DMS79 treated with DMSO at 0.1 percent for 48 hours (cell line): ENCODE measurements around the gene PIMREG.

Experiments used
- DNase-seq: peaks from one replicate; lab custom pipeline; 2025; lab: John Stamatoyannopoulos, UW

The PIMREG gene

DNA sequence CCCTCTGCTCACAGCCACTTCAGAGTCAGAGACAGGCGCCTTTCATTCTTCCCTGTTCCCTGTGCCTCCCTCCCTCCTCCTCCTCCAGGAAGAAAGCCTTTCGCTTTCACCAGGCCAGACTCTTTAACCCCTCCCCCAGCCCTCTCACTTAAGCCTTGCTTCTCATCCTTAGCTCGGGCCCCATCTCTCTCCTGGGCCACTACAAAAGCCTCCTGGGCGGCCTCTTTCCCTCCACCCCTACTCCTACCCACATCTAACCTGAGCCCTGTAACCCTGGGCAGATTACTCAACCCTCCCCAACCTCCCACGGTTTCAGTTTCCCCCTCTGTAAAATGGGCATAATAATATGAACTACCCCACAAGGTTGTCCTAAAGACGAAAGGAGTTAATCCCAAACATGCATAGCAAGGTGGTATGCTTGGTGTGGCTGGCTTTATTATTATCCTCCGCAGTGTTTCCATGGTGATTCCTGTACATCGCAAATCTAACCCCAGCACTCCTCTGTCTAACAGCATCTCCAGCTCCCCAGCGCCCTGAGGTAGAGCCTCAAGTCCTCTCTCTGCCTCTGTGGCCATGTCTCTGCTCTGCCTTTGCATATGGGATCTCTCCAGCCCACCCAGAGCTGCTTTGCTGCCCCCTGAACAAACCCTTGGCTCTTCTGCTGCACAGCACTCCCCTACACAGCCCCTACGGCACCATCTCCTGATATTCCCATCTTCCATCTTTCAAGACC, 17.7 kb downstream of the PIMREG start:
- DNase-seq: no peak

DNA sequence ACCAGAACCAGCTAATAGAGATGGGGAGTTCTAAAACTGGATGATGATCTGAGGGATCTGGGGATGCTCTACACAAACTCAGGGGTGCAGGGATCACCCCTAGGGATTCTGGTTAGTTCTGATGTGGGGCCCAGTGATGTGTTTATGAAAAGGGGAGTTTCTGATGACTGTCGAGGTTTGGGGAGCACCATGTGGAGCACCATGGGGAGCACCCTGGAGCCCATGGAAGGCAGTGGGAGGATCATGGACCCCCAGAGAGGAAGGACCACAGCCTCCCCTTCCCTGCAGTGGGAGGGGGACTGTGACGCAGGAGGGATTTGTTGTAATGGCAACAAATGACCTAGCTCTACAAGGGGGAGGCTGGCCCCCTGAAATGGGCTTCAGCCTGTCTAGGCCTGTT, 18.4 kb downstream of the PIMREG start:
- DNase-seq: no peak

DNA sequence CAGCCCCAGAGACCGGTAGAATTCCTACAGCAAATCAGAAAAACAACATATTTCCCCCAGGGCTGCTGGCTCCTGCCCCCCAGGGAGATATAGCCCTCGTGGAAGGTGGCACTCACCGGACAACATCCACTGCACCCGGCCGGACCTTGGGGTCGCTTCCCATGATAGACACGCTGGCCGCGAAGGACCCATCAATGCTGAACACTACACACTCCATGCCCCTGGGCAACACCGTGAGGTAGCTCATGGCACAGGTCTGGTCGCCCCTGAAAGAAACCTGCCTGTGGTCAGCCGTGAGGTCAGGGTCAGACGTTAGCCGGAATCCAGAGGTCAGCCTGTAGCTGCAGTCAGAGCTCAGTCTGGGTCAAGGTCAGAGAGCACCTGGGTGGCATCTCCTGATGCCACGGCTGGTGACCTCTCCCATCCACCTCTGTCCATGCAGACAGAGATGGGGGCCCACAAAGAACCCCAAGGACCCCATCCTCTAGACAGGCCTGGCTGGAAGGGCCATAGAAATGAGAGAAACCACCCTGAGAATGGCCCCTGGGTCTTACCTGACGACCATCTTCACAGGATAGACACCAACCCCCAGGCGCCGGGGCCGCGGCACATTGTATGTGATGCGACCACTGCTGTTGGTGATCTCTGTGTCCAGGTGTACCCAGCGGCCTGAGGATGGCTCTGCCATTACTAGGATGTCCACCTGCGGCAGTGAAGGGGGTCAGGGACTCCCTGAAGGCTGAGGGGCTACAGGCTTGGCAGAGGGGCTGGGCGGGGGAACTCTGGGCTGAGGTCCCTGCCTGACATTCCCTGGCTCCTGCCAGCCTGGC, 19.6 kb downstream of the PIMREG start:
- no peak for DNase-seq

DNA sequence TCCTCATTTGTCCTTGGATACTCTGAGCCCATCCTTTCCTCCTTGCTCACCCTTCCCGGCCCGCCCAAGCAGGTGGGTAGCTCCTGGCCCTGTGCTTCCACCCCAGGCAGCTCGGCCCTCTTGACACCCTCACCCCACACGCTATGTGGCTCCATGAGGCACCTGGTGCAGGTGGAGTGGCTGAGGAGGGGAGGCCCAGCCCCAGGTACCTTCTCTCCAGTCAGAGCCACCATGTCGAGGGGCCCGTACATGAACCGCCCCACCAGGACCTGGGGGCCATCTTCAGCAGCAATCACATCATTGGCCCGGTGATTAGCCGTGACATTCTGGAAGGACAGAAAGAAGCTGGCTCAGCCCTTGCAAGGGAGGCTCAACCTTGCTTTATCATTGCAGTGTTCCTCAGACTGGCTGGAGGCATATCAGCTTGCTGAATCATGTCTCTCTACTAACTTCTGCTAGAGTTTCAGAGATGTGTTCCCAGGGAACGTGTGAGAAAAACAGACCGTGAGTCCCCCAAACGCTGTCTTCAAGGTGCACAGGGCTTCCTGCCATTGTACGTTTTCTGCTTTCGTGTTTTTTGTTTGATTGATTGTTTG, 20.3 kb downstream of the PIMREG start:
- DNase-seq: no peak

DNA sequence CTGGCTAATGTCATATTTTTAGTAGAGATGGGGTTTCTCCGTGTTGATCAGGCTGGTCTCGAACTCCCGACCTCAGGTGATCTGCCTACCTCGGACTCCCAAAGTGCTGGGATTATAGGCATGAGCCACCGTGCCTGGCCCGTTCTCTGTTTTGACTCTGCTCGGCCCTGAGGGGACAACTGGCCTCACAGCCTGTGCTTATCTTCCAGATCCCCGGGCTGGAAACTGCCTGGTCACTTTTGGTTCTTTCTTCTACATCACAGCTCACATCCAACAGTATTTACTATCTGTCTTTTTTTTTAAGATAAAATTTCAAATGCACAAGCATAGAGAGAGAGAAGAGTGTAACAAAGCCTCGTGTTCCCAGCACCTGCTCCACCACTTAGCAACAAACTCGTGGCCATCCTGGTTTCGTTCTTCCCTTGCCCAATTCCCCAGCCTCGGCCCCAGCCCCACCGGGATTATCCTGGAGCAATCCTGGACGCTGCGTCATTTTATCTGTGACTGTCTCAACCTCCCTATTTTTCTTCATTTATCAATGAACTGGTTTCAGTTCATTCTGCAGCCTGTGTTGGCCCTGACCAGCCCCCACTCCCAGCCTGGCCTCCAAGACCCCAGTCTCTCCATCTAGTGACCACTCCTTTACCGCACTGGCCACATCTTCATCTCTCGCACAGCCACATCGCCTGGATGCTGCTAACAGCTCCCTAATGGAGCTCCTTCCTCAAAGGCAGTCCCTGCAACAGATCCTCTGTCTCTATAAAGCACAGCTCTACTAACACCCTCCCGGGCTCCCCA, 21.1 kb downstream of the PIMREG start:
- DNase-seq: no peak

DNA sequence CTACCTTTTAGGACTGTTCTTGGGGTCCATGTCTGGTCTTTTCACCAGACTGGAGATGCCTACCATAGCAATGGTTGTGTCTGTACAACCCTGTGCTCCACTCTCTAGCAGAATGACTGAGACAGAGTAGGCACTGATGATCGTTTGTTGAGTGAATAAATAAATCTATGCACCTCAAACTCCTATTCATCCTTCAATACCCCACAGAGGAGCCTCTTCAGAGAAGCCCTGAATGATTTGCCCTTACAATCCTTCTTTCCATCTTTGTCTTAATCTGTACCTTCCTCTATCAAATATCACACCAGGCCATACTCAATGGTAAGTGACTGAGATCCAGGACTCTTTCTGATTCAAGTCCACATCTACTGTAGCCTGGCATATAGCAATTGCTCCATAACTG, 23.3 kb downstream of the PIMREG start:
- no peak for DNase-seq

DNA sequence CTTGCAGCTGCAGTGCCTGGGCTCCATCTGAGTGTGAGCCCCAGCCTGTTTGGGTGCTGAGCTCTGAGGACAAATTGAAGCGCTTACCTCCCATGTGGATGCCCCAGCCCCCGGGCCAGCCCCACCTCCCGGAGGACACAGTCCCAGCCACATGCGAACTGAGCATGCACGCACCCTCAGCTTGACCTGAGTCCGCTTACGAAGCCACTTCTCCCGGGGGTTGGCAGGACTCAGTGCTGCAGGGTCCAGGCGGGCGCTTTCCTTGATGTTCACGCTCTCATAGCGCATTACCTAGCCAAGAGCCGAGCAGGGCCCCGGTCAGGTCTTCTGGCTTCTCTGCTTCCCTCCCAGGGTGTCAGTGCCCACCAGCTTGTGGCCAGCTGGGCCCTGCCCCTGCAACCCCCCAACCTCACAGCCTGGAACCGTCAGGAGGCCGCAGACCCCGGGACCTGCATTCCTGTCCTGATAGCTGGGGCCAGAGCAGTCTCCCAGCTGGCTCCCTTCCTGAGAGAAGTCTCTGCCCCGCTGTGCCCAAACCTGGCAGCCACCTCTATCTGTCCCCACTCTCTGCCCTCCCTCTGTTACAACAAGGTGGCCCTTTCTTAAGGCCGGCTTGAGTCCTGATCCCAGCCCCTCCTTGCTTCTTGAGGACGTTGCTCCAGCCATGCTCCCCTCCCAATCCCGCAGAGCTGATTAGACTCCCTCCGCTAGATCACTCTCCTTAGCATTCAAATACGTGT, 24.0 kb downstream of the PIMREG start:
- DNase-seq: no peak

DNA sequence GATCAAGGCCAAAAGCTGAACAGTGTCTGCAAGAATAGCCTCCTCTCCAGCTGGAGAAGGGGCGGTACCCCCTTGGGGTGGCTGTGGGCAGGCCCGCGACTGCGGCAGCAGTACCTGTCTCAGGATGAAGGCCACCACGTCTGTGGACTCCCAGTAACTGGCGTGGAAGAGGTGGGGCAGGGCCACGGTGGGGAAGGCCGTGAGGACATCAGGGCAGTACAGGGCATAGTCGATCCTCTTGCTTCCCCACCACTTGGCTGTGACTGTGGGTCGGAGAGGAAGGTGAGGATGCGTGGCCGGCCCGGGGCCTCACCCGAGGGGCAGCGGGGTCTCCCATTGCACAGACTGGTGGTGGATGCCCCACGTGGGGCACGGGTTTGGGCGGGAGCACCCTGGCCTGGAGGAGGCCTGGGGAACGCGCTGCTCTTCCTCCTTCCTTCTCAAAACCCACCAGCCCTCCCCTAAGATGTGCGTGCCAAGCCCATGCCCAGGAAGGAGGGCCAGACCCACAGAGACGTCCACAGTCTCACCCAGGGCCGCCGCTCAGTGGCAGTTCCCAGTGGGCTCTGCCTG, 26.0 kb downstream of the PIMREG start:
- no peak for DNase-seq

DNA sequence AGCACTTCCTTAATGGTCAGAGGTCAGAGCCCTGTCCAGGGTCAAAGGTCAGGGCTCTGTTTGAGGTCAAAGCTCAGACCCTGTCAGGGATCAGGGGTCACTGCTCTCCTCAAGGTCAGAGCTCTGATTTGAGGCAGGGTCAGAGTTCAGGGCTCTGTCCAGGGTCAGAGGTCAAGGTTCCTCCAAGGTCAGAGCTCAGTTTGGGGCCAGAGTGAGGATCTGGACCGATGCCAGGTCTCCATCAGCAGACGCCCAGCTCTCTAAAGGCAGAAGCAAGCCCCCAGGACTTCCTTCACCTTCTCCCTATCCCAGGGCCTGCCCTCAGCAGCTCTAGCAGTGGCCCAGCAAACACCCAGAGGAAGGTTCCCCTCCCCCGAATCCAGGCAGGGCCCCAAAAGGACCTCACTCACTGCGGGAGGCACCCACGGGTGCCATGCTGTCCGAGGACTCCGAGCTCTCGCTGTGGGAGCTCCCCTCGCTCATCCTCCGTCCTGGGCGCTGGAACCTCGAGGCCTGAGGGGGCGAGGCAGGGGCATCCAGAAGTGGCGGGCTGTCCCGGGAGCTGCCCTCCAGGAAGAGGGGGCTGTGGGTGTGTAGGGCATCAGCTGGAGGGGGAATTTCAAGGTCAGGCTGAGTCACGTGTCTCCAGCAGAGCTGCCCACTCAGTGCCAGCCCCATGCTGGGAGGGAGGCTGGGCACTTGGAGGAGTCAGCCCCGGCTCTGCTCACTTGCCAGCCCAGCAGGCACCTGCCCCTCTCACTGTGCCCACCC, 26.7 kb downstream of the PIMREG start:
- DNase-seq: no peak

DNA sequence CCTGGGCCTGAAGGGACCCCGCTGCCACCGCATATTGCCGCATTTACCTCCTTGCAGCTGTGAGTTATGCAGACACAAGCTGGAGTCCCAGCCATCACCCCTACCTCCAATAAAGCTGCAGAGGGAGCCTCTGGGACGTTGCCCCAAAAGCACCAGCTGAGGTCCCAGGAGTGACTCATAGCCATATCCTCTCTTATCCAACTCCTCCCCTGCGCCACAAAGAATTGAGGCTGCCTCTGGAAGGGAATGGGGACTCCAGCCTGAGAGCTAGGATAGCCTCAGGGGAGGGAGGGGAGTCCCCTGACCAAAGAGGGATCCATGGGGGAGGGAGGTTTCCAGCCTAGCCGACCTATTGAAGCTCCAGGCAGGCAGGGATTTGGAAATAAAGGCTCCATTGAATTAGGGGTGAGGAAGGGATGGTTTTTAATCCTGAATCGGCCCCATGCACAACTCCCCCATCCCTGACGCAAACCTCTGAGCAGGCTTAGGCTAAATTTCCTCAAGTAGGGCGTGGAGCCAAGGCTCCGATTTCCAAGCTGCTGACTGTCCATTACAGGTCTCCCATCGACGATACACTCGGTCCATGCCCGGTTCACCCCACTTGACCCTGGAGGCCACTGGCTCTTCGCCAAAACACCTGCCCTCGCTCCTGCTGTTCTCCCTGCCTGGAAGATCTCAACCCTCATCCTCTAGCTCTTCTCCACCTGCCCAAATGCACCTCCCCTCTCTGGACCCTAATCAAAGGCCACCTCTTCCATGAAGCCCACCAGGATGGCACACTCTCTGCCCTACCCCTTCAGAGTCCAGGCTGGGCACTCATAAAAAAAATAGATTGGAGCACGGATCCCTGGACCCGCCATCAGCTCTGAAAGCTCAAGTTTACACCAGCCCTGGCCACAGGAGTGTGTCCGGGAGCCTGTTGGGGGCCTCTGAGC, 27.5 kb downstream of the PIMREG start:
- no peak for DNase-seq

DNA sequence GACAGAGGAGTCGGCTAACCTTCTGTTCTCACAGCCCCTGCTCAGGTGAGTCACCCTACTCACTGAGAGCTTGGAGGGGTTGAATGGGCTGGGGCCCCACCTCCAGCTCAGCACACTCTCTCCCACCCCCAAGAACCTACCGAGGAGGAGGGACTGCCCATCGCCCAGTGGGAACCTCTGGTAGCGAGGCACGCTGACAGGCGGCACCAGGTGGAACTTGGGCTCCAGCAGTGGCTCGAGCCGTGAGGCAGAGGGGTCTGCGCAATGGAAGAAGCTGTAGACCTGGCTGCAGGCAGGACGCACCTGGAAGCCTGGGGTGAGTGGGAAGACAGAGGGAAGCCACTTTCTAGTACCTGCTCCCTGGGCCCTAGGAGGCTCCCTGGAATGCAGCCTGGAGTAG, 28.3 kb downstream of the PIMREG start:
- no peak for DNase-seq

DNA sequence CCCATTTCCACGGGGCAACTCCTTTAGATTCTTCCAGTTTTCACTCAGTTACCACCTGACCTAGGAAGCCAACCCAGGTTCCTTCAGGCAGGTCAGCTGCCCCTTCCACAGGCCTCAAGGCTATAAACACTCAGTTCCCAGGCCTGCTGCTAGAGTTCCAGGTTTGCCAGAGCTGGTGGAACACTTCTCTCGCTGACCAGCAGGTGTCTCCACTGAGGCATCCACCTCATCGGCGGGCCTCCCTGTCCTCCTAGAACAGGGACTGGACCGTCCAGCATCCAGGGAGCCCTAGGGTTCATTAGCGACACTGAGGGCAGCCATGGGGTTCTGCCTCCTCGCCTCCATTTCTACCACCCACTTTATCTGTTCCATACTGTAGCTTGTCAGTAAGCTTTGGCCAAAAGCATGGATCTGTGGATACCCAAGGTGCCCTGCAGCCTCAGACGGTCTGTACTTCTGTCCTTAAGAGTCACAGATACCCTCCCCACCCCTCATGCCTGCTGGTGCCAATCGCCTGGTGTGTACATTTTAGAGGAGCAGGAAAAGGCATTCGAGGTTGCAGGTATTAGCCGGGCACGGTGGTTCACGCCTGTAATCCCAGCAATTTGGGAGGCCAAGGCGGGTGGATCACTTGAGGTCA, 29.0 kb downstream of the PIMREG start:
- peak; percentile 31 for DNase-seq

DNA sequence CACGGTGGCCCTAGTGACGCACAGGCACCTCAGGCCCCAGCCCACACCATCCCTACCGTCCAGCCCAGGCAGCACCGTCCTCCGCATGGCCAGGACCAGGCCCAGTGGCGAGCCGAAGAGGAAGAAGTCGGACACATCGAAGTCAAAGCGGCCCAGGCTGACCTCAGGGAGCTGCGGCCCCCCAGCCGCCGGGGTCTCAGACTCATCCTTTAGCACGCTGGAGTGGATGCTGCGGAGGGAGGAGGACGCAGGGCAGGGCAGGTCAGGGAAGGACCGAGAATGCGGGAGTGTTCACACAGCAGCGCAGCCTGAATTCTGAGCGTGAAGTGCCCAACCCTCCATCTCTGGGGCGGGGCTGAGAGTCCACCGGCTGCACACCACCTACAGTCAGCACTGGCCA, 30.1 kb downstream of the PIMREG start:
- DNase-seq: no peak

DNA sequence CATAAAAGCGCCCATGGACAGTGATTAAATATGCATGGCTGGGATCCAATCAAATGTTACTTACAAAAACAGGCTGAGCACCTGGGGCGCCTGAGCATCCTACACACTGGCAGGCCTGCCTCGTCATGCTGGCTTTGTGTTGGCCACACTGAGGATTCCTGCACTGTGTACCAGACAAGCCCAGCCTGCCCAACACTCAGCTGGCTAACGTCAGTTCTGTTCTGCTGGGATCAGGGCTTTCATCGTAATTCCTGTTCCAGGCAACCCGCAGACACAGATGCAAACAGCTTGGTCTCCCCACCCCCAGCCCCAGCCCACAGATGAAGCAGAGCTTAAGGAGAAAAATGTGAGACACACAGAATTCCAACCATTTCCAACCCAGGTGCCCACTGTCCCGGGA, 30.7 kb downstream of the PIMREG start:
- DNase-seq: no peak

DNA sequence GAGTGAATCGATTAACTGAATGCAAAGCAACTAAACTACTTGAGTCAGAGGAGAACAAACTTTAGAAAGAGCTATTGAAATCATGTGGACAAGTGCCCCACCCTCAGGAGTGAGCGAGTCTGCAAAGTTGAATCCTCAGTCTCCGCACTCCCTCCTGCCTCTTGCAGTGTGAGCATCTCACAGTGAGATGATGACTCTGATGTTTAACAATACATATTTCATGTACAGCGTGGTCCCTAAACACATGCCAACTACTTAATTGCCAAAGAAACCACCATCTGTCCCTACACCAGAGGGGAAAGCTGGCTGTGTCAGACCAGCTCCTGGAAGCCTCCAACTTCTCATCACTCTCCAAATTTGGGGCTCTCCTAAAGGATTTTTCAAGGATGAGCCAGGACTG, 31.2 kb downstream of the PIMREG start:
- DNase-seq: no peak

DNA sequence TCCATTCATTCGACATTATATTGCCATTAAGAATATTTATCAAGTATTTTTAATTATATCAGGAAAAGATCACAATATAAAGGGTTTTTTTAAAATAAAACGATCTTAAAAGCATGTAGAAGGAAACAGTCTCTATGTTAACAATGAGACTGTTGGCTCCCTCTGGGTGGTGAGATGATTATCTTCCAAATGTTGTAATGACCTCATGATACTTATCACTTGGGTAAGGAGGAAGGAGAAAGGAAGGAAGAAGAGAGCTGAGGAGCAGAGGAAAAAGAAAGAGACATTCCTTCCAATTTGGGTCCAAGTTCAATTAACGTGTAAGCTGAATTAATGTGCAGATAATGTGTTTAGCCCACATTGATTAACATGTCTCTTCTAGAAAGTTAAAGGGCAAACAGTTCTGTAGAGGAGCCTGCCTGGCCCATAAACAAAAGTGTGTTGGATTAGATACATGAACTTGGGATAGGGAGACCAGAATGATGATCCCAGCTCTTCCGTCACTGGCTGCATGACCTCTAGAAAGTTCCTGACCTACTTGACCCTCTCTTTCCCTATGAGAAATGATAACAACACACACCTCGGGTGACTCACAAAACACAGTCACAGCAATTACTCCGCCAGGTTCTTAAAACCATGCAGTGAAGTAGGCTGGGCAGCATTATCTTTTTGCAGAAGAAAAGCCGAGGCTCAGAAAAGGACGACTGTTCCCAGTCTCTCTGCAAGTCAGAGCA, 32.0 kb downstream of the PIMREG start:
- no peak for DNase-seq

DNA sequence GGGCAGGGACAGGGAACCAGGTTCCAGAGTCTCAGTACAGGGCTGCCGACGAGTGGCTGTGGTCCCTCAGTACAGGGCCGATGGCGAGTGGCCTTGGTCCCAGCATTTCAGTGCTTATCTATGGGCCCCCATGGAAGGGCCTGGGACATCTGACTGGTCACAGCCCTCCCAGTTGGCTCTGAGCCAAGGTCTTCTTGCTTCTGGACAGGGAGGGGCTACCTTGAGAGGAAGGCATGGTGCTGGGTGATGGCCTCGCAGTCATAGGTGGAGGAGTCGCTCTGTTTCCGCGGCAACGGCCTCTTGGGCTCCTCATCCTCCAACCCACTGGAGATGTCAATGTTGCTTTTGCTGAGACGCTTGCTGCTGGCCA, 32.5 kb downstream of the PIMREG start:
- DNase-seq: no peak

DNA sequence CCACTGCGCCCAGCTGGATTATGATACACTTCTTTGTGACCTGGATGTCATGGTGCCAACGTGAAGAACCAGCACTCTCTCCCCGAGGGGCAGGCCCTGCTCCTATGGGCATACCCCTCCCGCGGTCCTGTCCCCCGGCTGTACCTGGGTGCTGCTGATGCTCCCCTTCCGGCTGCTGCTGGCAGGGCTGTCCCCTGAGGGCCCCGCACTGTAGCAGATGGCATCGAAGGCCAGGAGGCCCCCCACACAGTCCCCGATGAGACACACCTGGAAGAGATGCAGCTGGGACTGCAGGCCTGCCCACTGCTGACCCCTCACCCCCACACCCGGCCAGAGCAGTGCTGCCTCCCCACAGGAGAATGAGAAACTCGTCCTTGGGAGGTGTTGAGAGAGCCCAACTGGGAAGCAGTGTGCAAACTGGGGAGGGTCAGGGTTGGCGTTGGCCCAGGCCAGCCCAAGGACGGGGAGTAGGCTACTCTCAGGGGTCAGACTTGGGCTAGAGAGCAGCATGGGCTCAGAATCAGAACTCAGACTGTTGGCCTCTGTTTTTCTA, 33.7 kb downstream of the PIMREG start:
- no peak for DNase-seq
